Brain microvascular endothelial cell (primary cell): Measurements from ENCODE around the gene KANSL1.

Source experiments
- DNase-seq: peaks from one replicate; pipeline ENCODE4 v3.0.0-alpha.2; 2020
- H3K27ac ChIP-seq: fragments of 250-450 bp; sonication (Bioruptor Pico); 2 replicates; pipeline ENCODE4 v1.5.1; 2020; ENCODE audit warnings: mild to moderate bottlenecking, moderate library complexity
- H3K27me3 ChIP-seq: fragments of 250-450 bp; sonication (Bioruptor Pico); replicated peaks from 2 replicates; pipeline ENCODE4 v1.5.1; 2020; ENCODE audit warnings: mild to moderate bottlenecking
- H3K36me3 ChIP-seq: fragments of 250-450 bp; sonication (Bioruptor Pico); replicated peaks from 2 replicates; pipeline ENCODE4 v1.5.1; 2020; ENCODE audit warnings: mild to moderate bottlenecking
- H3K4me3 ChIP-seq: 2 replicates; pipeline ENCODE4 v1.5.1; 2011; ENCODE audit warnings: low read depth, mild to moderate bottlenecking, control low read depth, low read length, moderate library complexity
- in situ Hi-C: cut with HindIII; loops from 2 replicates; pipeline ENCODE4 v1.10.0; 2017; ENCODE audit warnings: low sequenced_read_pairs, low pct_ligation_motif_present
- TF ChIP-seq, protein P1 (sequence below): IDR thresholded peaks from 2 replicates; pipeline ENCODE4 v1.5.1; 2011; ENCODE audit warnings: low read depth, mild to moderate bottlenecking, moderate library complexity, low read length, control low read depth, inconsistent platforms; ENCODE audit errors: missing control alignments

The KANSL1 gene

DNA sequence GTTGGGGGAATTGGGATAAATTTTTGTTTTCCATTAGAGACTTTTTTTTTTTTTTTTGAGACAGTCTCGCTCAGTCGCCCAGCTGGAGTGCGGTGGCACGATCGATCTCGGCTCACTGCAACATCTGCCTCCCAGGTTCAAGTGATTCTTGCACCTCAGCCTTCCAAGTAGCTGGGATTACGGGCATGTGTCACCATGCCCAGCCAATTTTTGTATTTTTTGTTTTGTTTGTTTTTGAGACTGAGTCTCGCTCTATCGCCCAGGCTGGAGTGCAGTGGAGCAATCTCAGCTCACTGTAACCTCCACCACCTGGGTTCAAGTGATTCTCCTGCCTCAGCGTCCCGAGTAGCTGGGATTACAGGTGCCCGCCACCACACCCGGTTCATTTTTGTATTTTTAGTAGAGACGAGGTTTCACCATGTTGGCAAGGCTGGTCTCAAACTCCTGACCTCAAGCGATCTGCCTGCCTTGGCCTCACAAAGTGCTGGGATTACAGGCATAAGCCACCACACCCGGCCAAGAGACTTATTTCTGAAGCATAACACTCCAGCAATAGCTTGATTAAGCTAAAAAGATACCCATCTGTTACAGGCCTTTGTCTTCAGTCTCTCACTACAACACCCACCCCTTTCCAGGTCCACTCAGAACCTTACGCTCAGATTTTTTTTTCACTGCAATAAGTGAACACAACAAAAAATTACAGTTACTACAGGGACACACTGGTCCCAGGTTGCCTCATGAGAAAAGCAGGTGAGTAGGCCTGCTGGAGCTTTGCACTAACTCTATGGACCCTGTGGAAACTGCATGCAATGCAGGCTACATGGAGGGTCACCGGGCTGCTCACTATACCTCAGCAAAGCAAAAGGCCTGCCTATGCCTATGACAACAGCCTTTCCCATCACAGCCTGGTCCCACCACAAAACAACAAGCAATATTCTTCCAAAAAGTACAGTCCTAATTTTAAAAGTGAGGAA is 34.6 kb downstream of the KANSL1 start:
- DNase-seq = no peak
- H3K4me3 ChIP-seq = no peak overlapping the region
- no peaks in the 10 kb centered on the region for H3K27me3 ChIP-seq
- TF ChIP-seq, protein P1, sequence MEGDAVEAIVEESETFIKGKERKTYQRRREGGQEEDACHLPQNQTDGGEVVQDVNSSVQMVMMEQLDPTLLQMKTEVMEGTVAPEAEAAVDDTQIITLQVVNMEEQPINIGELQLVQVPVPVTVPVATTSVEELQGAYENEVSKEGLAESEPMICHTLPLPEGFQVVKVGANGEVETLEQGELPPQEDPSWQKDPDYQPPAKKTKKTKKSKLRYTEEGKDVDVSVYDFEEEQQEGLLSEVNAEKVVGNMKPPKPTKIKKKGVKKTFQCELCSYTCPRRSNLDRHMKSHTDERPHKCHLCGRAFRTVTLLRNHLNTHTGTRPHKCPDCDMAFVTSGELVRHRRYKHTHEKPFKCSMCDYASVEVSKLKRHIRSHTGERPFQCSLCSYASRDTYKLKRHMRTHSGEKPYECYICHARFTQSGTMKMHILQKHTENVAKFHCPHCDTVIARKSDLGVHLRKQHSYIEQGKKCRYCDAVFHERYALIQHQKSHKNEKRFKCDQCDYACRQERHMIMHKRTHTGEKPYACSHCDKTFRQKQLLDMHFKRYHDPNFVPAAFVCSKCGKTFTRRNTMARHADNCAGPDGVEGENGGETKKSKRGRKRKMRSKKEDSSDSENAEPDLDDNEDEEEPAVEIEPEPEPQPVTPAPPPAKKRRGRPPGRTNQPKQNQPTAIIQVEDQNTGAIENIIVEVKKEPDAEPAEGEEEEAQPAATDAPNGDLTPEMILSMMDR = no peak
- H3K27ac ChIP-seq = no peak overlapping the region
- in situ Hi-C loops = no loop called here
- no peaks in the 10 kb centered on the region for H3K36me3 ChIP-seq

DNA sequence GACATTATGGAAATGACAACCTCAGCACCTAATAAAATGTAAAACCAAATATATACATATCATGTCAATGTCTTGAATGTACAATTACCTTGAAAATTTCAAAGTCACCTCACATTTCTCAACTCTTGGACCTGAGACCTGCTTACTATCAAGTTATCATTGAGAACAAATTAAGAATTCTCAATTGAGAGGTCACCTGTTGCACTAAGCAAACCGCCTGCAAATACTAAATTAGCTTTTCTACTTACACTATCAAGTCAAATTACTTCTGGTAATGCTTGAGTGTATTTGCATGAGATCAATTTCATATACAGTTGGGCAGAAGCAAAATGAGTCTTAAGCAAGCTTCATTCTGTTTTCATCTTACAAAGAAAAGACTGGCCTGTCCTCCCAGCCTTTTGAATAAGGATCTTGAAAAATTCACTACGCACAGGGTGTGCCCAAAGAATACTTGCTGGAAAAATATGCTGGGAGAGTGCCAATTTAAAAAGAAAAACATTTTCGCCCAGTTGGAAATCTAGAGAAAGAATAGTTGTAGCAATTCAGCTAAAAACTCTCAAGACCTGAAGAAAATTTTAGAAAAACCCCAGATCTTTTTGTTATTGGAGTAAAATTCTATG is 35.7 kb downstream of the KANSL1 start:
- TF ChIP-seq, protein P1 = no peak
- in situ Hi-C loops = no loop called here
- Histone ChIP-seq H3K27me3 (no peaks in the 10 kb centered on the region), H3K27ac (no peak overlapping the region), H3K36me3 (no peaks in the 10 kb centered on the region), H3K4me3 (no peak overlapping the region)
- DNase-seq = peak; percentile 22

DNA sequence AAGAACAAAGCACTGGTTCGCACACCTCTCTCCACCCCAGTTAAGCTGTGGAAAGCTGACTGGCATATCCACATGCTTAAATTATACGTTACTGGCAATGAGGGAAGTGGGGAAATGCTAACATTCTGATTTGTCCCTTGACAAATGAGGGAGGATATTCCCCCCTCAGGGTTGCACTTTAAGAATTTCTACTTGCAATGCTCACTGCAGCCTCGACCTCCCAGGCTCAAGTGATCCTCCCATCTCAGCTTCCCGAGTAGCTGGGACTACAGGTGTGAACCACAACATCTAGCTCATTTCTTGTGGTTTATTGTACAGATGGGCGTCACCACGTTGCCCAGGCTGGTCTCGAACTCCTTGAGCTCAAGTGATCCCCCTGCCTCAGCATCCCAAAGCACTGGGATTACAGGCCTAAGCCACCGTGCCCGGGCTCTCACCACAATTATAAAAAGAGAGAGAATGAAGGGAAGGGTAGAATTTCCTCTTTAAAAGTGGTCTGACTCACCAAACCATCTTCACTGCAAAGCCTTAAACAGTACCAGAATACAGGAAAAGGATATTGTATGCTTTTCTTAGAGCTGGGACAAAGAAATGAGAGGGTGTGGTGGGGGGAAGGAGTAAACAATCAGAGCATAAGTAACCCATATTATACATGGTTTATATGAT is 38.9 kb downstream of the KANSL1 start:
- no peaks in the 10 kb centered on the region for H3K27me3 ChIP-seq
- TF ChIP-seq, protein P1 = no peak
- DNase-seq = no peak
- H3K27ac ChIP-seq = no peak overlapping the region
- no peak overlapping the region for H3K4me3 ChIP-seq
- H3K36me3 ChIP-seq = no peaks in the 10 kb centered on the region
- in situ Hi-C loops = no loop called here

DNA sequence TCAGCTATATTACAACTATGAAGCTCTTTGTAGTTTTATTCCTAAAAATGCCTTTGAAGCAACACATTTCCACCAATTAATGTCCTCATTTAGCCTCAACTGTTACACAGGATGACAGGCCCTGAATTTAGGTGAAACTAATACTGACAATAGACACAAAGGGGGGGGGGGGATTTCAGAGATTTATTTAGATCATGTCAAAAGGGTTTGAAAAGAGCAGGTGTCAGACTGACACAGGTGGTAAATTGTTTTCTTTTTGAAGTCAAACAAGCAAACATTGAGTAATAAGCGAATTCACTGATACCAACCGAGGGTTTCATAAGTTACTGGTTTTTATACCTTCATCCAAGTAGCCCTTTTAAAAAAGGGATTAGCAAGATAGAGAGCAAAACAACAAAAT is 40.8 kb downstream of the KANSL1 start:
- TF ChIP-seq, protein P1 = no peak
- in situ Hi-C loops = no loop called here
- no peak overlapping the region for H3K4me3 ChIP-seq
- H3K27me3 ChIP-seq = no peaks in the 10 kb centered on the region
- DNase-seq = no peak
- no peaks in the 10 kb centered on the region for H3K36me3 ChIP-seq
- H3K27ac ChIP-seq = no peak overlapping the region

DNA sequence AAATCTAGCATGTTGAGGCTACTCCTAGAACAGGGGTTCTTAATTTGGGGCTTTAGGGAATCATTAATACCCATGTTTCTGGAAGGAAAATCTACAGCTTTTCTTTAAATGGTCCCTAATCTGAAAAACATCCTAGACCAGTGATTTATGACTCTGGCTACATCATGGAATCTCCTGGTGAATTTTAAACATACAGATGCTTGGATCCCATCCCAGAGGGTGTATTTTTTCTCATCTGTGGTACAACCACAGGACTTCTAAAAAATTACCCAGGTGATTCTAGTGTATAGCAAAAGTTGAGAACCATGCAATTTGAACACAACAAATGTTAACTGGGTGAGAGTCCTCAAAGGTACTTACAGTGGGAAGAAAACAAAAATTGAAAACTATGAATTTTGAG is 41.5 kb downstream of the KANSL1 start:
- no peak overlapping the region for H3K4me3 ChIP-seq
- no peaks in the 10 kb centered on the region for H3K36me3 ChIP-seq
- TF ChIP-seq, protein P1 = no peak
- in situ Hi-C loops = no loop called here
- no peaks in the 10 kb centered on the region for H3K27me3 ChIP-seq
- DNase-seq = no peak
- H3K27ac ChIP-seq = no peak overlapping the region
